Neuronal stem cell (in vitro differentiated cells): Measurements from ENCODE around the gene ARHGAP28.

Source experiments
- DNase-seq: peaks from one replicate; pipeline ENCODE4 v3.0.0-alpha.2; 2013; ENCODE audit warnings: low spot score
- H2AFZ ChIP-seq: one replicate; pipeline ENCODE4 v1.6.1; 2013; ENCODE audit warnings: mild to moderate bottlenecking, low read length, inconsistent platforms
- H2AK5ac ChIP-seq: 2 replicates; pipeline ENCODE4 v1.6.1; 2013; ENCODE audit warnings: low read depth, mild to moderate bottlenecking, inconsistent platforms, low read length, moderate library complexity, mixed read lengths
- H2BK120ac ChIP-seq: 2 replicates; pipeline ENCODE4 v1.6.1; 2013; ENCODE audit warnings: low read depth, mild to moderate bottlenecking, inconsistent platforms, low read length, moderate library complexity, mixed read lengths
- H2BK12ac ChIP-seq: one replicate; pipeline ENCODE4 v1.6.1; 2013; ENCODE audit warnings: low read length, inconsistent platforms
- H2BK15ac ChIP-seq: 2 replicates; pipeline ENCODE4 v1.6.1; 2013; ENCODE audit warnings: mild to moderate bottlenecking, low read length, inconsistent platforms, mixed read lengths
- H2BK5ac ChIP-seq: one replicate; pipeline ENCODE4 v1.6.1; 2013; ENCODE audit warnings: inconsistent platforms, mild to moderate bottlenecking, low read length, moderate library complexity
- H3K14ac ChIP-seq: one replicate; pipeline ENCODE4 v1.6.1; 2013; ENCODE audit warnings: low read length, inconsistent platforms
- H3K18ac ChIP-seq: 2 replicates; pipeline ENCODE4 v1.6.1; 2013; ENCODE audit warnings: low read length, inconsistent platforms
- H3K23ac ChIP-seq: 2 replicates; pipeline ENCODE4 v1.6.1; 2013; ENCODE audit warnings: low read depth, mild to moderate bottlenecking, mixed read lengths, low read length, inconsistent platforms; ENCODE audit not compliant: poor library complexity
- H3K27ac ChIP-seq: replicated peaks from 3 replicates; pipeline ENCODE4 v1.5.1; 2013; ENCODE audit warnings: low read length, inconsistent platforms
- H3K27me3 ChIP-seq, 3 experiments: 2 replicates each; pipeline ENCODE4 v1.6.1; 2013; ENCODE audit warnings: low read length in 3 of 3, mild to moderate bottlenecking in 2 of 3, inconsistent platforms in 1 of 3, low read depth in 1 of 3, mixed read lengths in 1 of 3, moderate library complexity in 1 of 3; ENCODE audit not compliant: control insufficient read depth in 3 of 3, insufficient read depth in 3 of 3
- H3K36me3 ChIP-seq, 2 donors: replicated peaks in 1 of 2; 2 replicates each; pipeline ENCODE4 v1.6.1; 2013; ENCODE audit warnings: low read length in 2 of 2; ENCODE audit not compliant: control insufficient read depth in 2 of 2, insufficient read depth in 2 of 2
- H3K4ac ChIP-seq: 2 replicates; pipeline ENCODE4 v1.6.1; 2013; ENCODE audit warnings: inconsistent platforms, mild to moderate bottlenecking, low read length, moderate library complexity
- H3K4me1 ChIP-seq, 2 donors: 1 replicate in 1 of 2; 2 replicates in 1 of 2; pipeline ENCODE4 v1.6.1; 2013; ENCODE audit warnings: low read length in 2 of 2, low read depth in 1 of 2; ENCODE audit not compliant: control insufficient read depth in 2 of 2, insufficient read depth in 1 of 2
- H3K4me2 ChIP-seq: one replicate; pipeline ENCODE4 v1.6.1; 2013; ENCODE audit warnings: mild to moderate bottlenecking, low read length, inconsistent platforms; ENCODE audit not compliant: insufficient read depth, poor library complexity, severe bottlenecking
- H3K4me3 ChIP-seq, 2 donors: 2 replicates each; pipeline ENCODE4 v1.5.1; 2013; ENCODE audit warnings: low read length in 2 of 2, mild to moderate bottlenecking in 2 of 2, inconsistent platforms in 1 of 2, moderate library complexity in 1 of 2
- H3K79me1 ChIP-seq: one replicate; pipeline ENCODE4 v1.6.1; 2013; ENCODE audit warnings: low read depth, mild to moderate bottlenecking, inconsistent platforms, low read length, moderate library complexity
- H3K9ac ChIP-seq: one replicate; pipeline ENCODE4 v1.6.1; 2013; ENCODE audit warnings: mild to moderate bottlenecking, low read depth, low read length, inconsistent platforms; ENCODE audit not compliant: poor library complexity
- H3K9me3 ChIP-seq, 2 donors: replicated peaks in 1 of 2; 2 replicates each; pipeline versions ENCODE3 to v1.6.1; 2013; ENCODE audit warnings: low read length in 2 of 2, mild to moderate bottlenecking in 2 of 2, inconsistent platforms in 1 of 2, low read depth in 1 of 2, mixed read lengths in 1 of 2, moderate library complexity in 1 of 2; ENCODE audit not compliant: control insufficient read depth in 2 of 2, insufficient read depth in 1 of 2
- H4K8ac ChIP-seq: one replicate; pipeline ENCODE4 v1.6.1; 2013; ENCODE audit warnings: low read depth, mild to moderate bottlenecking, inconsistent platforms, low read length, moderate library complexity
- H4K91ac ChIP-seq: one replicate; pipeline ENCODE4 v1.6.1; 2013; ENCODE audit warnings: low read length, low read depth, mild to moderate bottlenecking, inconsistent platforms; ENCODE audit not compliant: poor library complexity
- WGBS, 2 donors: extraction: QIAGEN DNeasy Blood & Tissue Kit; methylation state at CpG; one replicate each; pipeline ENCODE4 v1.1.7; 2013; ENCODE audit warnings: missing lambda C conversion rate in 2 of 2, mixed read lengths in 1 of 2; ENCODE audit not compliant: insufficient read length in 2 of 2, insufficient replicate concordance in 1 of 2; ENCODE audit errors: extremely low coverage in 2 of 2; 5-methylcytosine and 5-hydroxymethylcytosine counted together

The ARHGAP28 gene

DNA sequence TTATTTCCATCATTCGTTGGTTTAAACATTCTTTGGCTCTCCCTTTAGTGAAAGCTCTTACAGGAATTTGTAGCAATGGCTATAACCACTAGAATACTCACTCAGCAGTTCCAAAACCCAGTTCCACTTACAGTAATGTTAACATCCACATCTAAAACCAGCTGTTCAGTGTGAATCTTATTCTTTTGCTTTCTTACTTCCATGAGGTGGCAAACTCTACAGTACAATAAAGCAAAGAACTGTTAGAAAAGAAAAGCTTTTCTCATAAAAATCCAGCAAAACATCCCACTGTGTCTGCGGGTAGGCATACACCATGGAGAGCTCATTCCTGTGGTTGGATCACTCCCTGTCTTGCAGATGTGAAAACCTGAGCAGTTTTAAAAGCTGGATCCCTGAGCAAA is 147.1 kb downstream of the ARHGAP28 start:
- Histone ChIP-seq H2BK15ac (no peak overlapping the region), H3K14ac (no peak overlapping the region), H3K4ac (no peak overlapping the region), H3K23ac (no peak overlapping the region), H2AK5ac (no peak overlapping the region), H2BK12ac (no peak overlapping the region), H3K9ac (no peak overlapping the region), H2BK120ac (no peak overlapping the region), H4K8ac (no peak overlapping the region), H3K9me3 (no peaks in the 10 kb centered on the region), H3K79me1 (no peaks in the 10 kb centered on the region), H4K91ac (no peak overlapping the region), H3K36me3 (peaks cover 0 to 10% of the 10 kb centered on the region in 2 donors), H2BK5ac (no peak overlapping the region), H3K4me2 (no peak overlapping the region), H3K4me1 (peaks cover 14 to 22% of the 10 kb centered on the region in 2 donors), H3K18ac (no peak overlapping the region), H3K4me3 (no peak overlapping the region), H3K27ac (no peak overlapping the region), H3K27me3 (no peaks in the 10 kb centered on the region), H2AFZ (no peak overlapping the region)
- no CpG with 5 or more reads among the region's 2 CpGs for WGBS, 2 donors
- DNase-seq: no peak

DNA sequence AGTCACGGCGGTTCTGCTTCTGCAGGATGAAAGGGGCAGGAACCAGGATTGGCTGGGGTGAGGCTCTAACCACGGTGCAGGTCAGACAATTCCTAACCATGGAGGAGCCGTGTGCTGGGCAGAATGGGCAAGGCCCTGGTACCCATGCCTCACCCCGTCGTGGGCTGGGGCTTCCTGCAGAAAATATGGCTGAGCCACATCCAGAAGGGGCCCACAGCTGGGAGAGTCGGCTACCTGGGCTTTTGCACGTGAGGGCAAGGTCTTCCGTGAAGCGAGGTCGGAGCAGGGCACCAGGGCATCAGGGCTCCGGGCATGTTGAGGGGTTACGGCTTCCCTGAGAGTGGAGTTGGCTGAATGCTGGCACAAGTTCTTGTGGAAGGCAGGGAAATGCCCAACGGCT is 147.8 kb downstream of the ARHGAP28 start:
- WGBS, 2 donors: no CpG with 5 or more reads among the region's 14 CpGs
- Histone ChIP-seq H2BK15ac (no peak overlapping the region), H3K9ac (no peak overlapping the region), H3K27ac (no peak overlapping the region), H3K4me3 (no peak overlapping the region), H2AFZ (no peak overlapping the region), H3K27me3 (no peaks in the 10 kb centered on the region), H3K36me3 (peaks cover 0 to 7% of the 10 kb centered on the region in 2 donors), H3K4me2 (no peak overlapping the region), H3K14ac (no peak overlapping the region), H3K4ac (no peak overlapping the region), H3K79me1 (no peaks in the 10 kb centered on the region), H3K9me3 (no peaks in the 10 kb centered on the region), H4K8ac (no peak overlapping the region), H2BK12ac (no peak overlapping the region), H2BK120ac (no peak overlapping the region), H4K91ac (no peak overlapping the region), H2AK5ac (peak overlapping the region; percentile 19), H3K18ac (peak overlapping the region; percentile 51), H3K4me1 (peaks cover 14 to 22% of the 10 kb centered on the region in 2 donors), H3K23ac (no peak overlapping the region), H2BK5ac (peak overlapping the region; percentile 4)
- no peak for DNase-seq

DNA sequence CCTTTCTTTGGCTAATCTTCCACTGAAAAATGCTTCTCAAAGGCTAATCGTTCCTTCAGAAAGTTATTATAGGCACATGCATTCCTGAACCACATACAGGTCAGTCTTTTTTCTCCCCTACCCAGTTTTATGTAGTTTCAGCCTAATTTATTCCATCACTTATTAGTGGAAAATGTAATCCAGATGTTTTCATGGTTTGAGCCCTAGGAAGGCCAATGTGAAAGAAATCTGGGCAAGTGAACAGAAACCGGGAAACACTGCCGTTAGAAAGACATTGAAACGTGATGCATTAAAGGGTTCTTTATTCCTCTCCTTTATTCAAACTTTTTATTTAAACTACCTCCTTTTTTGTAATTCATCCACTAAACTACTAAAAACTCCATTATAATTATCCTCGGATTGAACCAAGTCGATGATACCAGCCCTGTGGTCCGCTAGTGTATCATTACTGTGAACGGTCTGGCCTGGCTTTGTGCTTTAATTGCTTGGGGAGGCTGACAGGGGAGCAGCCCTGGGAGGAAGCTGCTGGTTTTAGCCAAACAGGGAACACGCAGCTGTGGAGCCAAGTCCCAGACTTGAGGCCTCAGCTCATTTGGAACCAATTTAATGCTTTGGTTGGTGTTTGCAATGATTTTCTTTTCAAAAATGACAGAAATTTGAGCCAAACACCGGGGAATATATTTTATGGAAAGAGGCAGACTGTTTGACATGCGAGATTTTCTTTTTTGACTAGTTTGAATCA is 149.2 kb downstream of the ARHGAP28 start:
- H3K18ac ChIP-seq: no peak overlapping the region

DNA sequence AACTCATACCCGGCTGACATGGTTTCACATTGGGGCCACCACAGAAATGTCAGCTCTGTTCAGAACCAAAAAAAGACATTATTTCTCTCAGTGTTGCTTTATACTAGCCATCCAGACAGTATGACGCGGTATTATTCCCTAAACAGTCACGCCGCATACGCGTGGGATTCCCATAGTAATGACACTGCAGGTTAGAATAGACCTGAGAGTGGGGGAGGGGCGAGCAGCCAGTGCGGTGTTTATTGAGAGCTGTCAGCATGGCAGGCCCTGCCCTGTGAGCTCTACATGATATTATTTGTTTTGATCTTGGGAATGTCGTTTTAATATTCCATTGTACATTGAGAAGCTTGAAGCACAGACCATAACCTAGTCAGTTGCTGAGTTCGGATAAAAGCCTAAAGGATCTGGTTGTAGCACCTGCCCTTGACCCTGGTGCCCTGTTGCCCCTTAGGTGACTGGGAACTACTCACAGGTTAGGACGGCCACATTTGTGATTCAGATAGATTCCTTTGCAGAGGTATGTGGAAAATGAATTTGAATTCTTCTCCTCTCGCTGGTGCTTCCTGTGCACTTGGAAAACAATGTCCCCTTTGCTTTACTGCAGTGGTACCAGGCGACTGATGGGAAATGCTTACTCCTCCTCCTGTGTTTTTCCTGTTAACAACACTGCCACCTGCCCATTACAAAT is 150.1 kb downstream of the ARHGAP28 start:
- H3K27me3 ChIP-seq: no peaks in the 10 kb centered on the region
- no peak overlapping the region for H2BK5ac ChIP-seq
- H4K91ac ChIP-seq: no peak overlapping the region
- H2BK120ac ChIP-seq: no peak overlapping the region
- no peak for DNase-seq
- no peak overlapping the region for H2BK15ac ChIP-seq
- H3K36me3 ChIP-seq: no peaks in the 10 kb centered on the region
- no peak overlapping the region for H2BK12ac ChIP-seq
- no CpG with 5 or more reads among the region's 14 CpGs for WGBS, 2 donors
- no peak overlapping the region for H2AFZ ChIP-seq
- no peak overlapping the region for H3K27ac ChIP-seq
- no peak overlapping the region for H3K4me3 ChIP-seq
- no peak overlapping the region for H3K23ac ChIP-seq
- H3K9me3 ChIP-seq: no peaks in the 10 kb centered on the region
- no peak overlapping the region for H3K14ac ChIP-seq
- H4K8ac ChIP-seq: no peak overlapping the region
- H3K4me1 ChIP-seq: peaks cover 9 to 16% of the 10 kb centered on the region in 2 donors
- no peak overlapping the region for H3K9ac ChIP-seq
- H3K4me2 ChIP-seq: no peak overlapping the region
- H3K4ac ChIP-seq: no peak overlapping the region
- H3K18ac ChIP-seq: no peak overlapping the region
- H2AK5ac ChIP-seq: no peak overlapping the region
- no peaks in the 10 kb centered on the region for H3K79me1 ChIP-seq

More for the DNA sequence above, 149.2 kb downstream of the ARHGAP28 start:
- Histone ChIP-seq H2BK120ac (no peak overlapping the region), H3K9ac (no peak overlapping the region), H3K4ac (no peak overlapping the region), H2AK5ac (no peak overlapping the region), H4K91ac (no peak overlapping the region), H4K8ac (no peak overlapping the region), H3K27ac (no peak overlapping the region), H3K36me3 (peaks cover 0 to 4% of the 10 kb centered on the region in 2 donors), H2AFZ (no peak overlapping the region), H3K4me1 (peaks cover 9 to 17% of the 10 kb centered on the region in 2 donors), H3K79me1 (no peaks in the 10 kb centered on the region), H3K4me2 (no peak overlapping the region), H2BK5ac (no peak overlapping the region), H2BK15ac (no peak overlapping the region), H3K4me3 (no peak overlapping the region), H3K27me3 (no peaks in the 10 kb centered on the region), H3K14ac (no peak overlapping the region), H2BK12ac (no peak overlapping the region), H3K23ac (no peak overlapping the region), H3K9me3 (no peaks in the 10 kb centered on the region)
- 100% methylated on average over 1 of the region's 11 CpGs; no CpG with 5 or more reads in 1 of the 2 donors for WGBS, 2 donors
- DNase-seq: no peak
